HepG2 (cell line): ENCODE data around the gene PLOD2. TPM values are rescaled to one million over a fixed set of nuclear protein-coding genes. Genes with fewer than 3 reads are reported as not detected.

ENCODE experiments used
- ATAC-seq: fragments of 200-7000 bp; cut with Tn5 transposase; 3 replicates; pipeline ENCODE4 v1.9.1; 2020; ENCODE audit warnings: mild to moderate bottlenecking, moderate library complexity
- BruUV-seq: library from RNA; stranded (reverse); fragments of 400-500 nt; replicated peaks from 2 replicates; lab custom pipeline; 2021; lab: Mats Ljungman, UMichigan
- CTCF ChIA-PET: fragments of 300-600 bp; formaldehyde crosslinking; extraction: SDS; loops from one replicate; lab custom pipeline; 2021; ENCODE audit warnings: low total read pairs, inconsistent platforms, low intra/inter-chr PET ratio; lab: Yijun Ruan, JAX
- POLR2A ChIA-PET: fragments of 350-600 bp; sonication (Branson Sonifier 250); formaldehyde crosslinking; loops from one replicate; lab custom pipeline; 2020; ENCODE audit warnings: antibody characterized with exemption, inconsistent platforms; lab: Yijun Ruan, JAX
- DNase-seq: peaks from one replicate; pipeline ENCODE4 v3.0.0-alpha.2; 2015; ENCODE audit warnings: low spot score
- FAIRE-seq: peaks from 3 replicates; lab custom pipeline; 2011; peaks lifted over from hg19 to GRCh38; lab: Jason Lieb, UNC
- H2AFZ ChIP-seq: one replicate; pipeline ENCODE4 v1.6.1; 2011; ENCODE audit warnings: low read length, inconsistent platforms
- H3K27ac ChIP-seq: fragments of 300-600 bp; 3 replicates; pipeline ENCODE4 v1.8.0; 2011; ENCODE audit warnings: mixed run types, mild to moderate bottlenecking, mixed read lengths, low read length, inconsistent platforms; ENCODE audit not compliant: insufficient read depth; ENCODE audit errors: extremely low read length
- H3K27me3 ChIP-seq, 2 experiments: fragments of 200-600 bp in 1 of 2; 2 replicates in 1 of 2; 3 replicates in 1 of 2; pipeline versions ENCODE4 v1.6.0 to v1.8.0; 2011; ENCODE audit warnings: low read length in 2 of 2, mild to moderate bottlenecking in 2 of 2, moderate library complexity in 2 of 2, inconsistent platforms in 1 of 2; ENCODE audit not compliant: insufficient read depth in 2 of 2, control insufficient read depth in 1 of 2
- H3K36me3 ChIP-seq, 2 experiments: fragments of 200-600 bp in 1 of 2; replicated peaks in 1 of 2; 2 replicates in 1 of 2; 3 replicates in 1 of 2; pipeline versions ENCODE4 v1.5.1 to v1.8.0; 2011; ENCODE audit warnings: low read length in 2 of 2, inconsistent platforms in 1 of 2; ENCODE audit not compliant: insufficient read depth in 2 of 2, control insufficient read depth in 1 of 2
- H3K4me1 ChIP-seq: 2 replicates; pipeline ENCODE4 v1.5.1; 2012; ENCODE audit warnings: low read length, inconsistent platforms; ENCODE audit not compliant: insufficient read depth
- H3K4me2 ChIP-seq: 2 replicates; pipeline ENCODE4 v1.6.0; 2011; ENCODE audit warnings: low read depth, low read length, inconsistent platforms
- H3K4me3 ChIP-seq, 3 experiments: fragments of 200-600 bp in 1 of 3; sonication (generic), shearing (Covaris generic) in 1 of 3; replicated peaks in 1 of 3; 2 replicates each; pipeline ENCODE4 v1.5.1; 2011 to 2016; ENCODE audit warnings: low read length in 3 of 3, inconsistent platforms in 2 of 3, low read depth in 2 of 3, mild to moderate bottlenecking in 2 of 3, control low read depth in 1 of 3, mixed read lengths in 1 of 3; ENCODE audit not compliant: insufficient read depth in 1 of 3
- H3K79me2 ChIP-seq: one replicate; pipeline ENCODE4 v1.6.1; 2011; ENCODE audit warnings: low read length, inconsistent platforms; ENCODE audit not compliant: insufficient read depth
- H3K9ac ChIP-seq: 2 replicates; pipeline ENCODE4 v1.6.0; 2011; ENCODE audit warnings: mild to moderate bottlenecking, low read depth, low read length, inconsistent platforms; ENCODE audit not compliant: insufficient read depth
- H3K9me3 ChIP-seq: 2 replicates; pipeline ENCODE4 v1.5.1; 2012; ENCODE audit warnings: mild to moderate bottlenecking, low read length
- H4K20me1 ChIP-seq: 2 replicates; pipeline ENCODE4 v1.6.0; 2011; ENCODE audit warnings: inconsistent platforms, mild to moderate bottlenecking, low read length, moderate library complexity; ENCODE audit not compliant: insufficient read depth
- BRF2 ChIP-seq: sonication (generic); formaldehyde crosslinking; IDR thresholded peaks from 2 replicates; pipeline ENCODE4 v1.8.1; 2022; ENCODE audit warnings: mild to moderate bottlenecking, missing genetic modification reagents
- ZNF18 ChIP-seq: sonication (generic); formaldehyde crosslinking; IDR thresholded peaks from 2 replicates; pipeline ENCODE4 v1.8.0; 2022; ENCODE audit warnings: mild to moderate bottlenecking, missing genetic modification reagents; ENCODE audit not compliant: insufficient replicate concordance
- ZNF256 ChIP-seq: sonication (generic); formaldehyde crosslinking; conservative IDR thresholded peaks from 2 replicates; pipeline ENCODE4 v1.4.0; 2020; ENCODE audit warnings: missing genetic modification reagents
- ZNF317 ChIP-seq: sonication (generic); formaldehyde crosslinking; IDR thresholded peaks from 2 replicates; pipeline ENCODE4 v1.5.0; 2020; ENCODE audit warnings: mild to moderate bottlenecking, missing genetic modification reagents
- ZNF496 ChIP-seq: sonication (generic); formaldehyde crosslinking; IDR thresholded peaks from 2 replicates; pipeline ENCODE4 v1.8.1; 2023; ENCODE audit warnings: mild to moderate bottlenecking, moderate library complexity, missing genetic modification reagents; ENCODE audit not compliant: insufficient replicate concordance
- ZNF792 ChIP-seq: IDR thresholded peaks from 2 replicates; pipeline ENCODE4 v1.6.1; 2016
- ZNF879 ChIP-seq: sonication (generic); formaldehyde crosslinking; IDR thresholded peaks from 2 replicates; pipeline ENCODE4 v1.8.1; 2023; ENCODE audit warnings: missing genetic modification reagents
- ZSCAN31 ChIP-seq: sonication (generic); formaldehyde crosslinking; IDR thresholded peaks from 2 replicates; pipeline ENCODE4 v1.5.0; 2020; ENCODE audit warnings: low read depth, mild to moderate bottlenecking, missing genetic modification reagents
- whole genome bisulfite sequencing: methylation state at CpG from one replicate; pipeline ENCODE4 v1.1.6; 2017; ENCODE audit warnings: low lambda C conversion rate; 5-methylcytosine and 5-hydroxymethylcytosine counted together
- in situ Hi-C: cut with HindIII; loops from 2 replicates; pipeline ENCODE4 v1.10.0; 2017; ENCODE audit warnings: low pct_unique_long_range_greater_than_20kb; ENCODE audit not compliant: extremely low pct_ligation_motif_present
- intact Hi-C: fragments of 100-400 bp; cut with micrococcal nuclease; formaldehyde crosslinking; loops from one replicate; pipeline ENCODE4 v1.10.0; 2022; ENCODE audit not compliant: unreplicated experiment
- polyA plus RNA-seq, 8 experiments: library from polyadenylated mRNA; depleted of rRNA in 3 of 8; stranded (reverse) in 7 of 8; unstranded in 1 of 8; fragments of >200 nt; fragmentation: Illumina TruSeq in 4 of 8; extraction: Trizol in 4 of 8; gene quantifications; 2 replicates each; pipeline versions ENCODE4 v1.2.1 to v1.2.3, GENCODE V29; 2011 to 2016; ENCODE audit warnings: low read depth in 4 of 8, missing spikeins in 1 of 8, mixed read lengths in 1 of 8; ENCODE audit not compliant: insufficient read depth in 1 of 8
- total RNA-seq, 5 experiments: library from RNA; depleted of rRNA; stranded (reverse); fragments of >200 nt; fragmentation: Illumina TruSeq; extraction: Trizol; gene quantifications; 2 replicates each; pipeline ENCODE4 v1.2.3, GENCODE V29; 2016; ENCODE audit warnings: low read depth in 1 of 5

The PLOD2 gene
- total and polyA plus RNA-seq, 2 of the 13 experiments (the other 11 are each of a cell fraction or from before 2014, with no cell fraction given) = 107 to 161 TPM

DNA sequence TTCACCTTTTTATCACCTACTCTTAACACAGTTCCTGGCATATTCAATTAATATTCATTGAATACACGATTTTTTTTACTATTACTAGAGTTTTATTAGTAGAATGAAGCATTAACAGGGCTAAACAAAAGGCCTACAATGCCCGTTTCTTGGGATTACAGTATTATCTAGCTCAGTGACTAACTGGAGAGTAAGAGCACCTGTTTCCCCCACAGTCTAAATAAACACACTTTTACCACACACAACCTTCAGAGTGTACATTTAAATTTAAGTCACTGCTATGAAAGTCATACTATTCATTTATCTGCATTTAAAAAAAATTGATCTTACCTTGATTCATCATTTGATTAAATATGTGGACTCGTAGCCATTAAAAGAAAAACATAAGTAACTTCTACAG, 74.8 kb downstream of the PLOD2 start:
- ChIA-PET CTCF (no interaction called here), POLR2A (no interaction called here)
- H3K4me2 ChIP-seq = no peak overlapping the region
- no peak for FAIRE-seq
- H3K9me3 ChIP-seq = no peaks in the 10 kb centered on the region
- H3K4me3 ChIP-seq = no peak overlapping the region
- ATAC-seq = no peak
- TF ChIP-seq ZNF256 = no peak
- TF ChIP-seq ZNF18 (CRISPR knock-in tag) = no peak
- TF ChIP-seq ZNF879 (CRISPR knock-in tag) = no peak
- TF ChIP-seq ZSCAN31 (CRISPR knock-in tag) = no peak
- no peak for TF ChIP-seq BRF2
- no peak for TF ChIP-seq ZNF317 (CRISPR knock-in tag)
- TF ChIP-seq ZNF792 (CRISPR knock-in tag) = no peak
- no peak for TF ChIP-seq ZNF496 (CRISPR knock-in tag)
- H3K27me3 ChIP-seq = no peaks in the 10 kb centered on the region
- intact Hi-C loops = no loop called here
- H3K36me3 ChIP-seq = peaks cover 2 to 35% of the 10 kb centered on the region in 2 experiments; a peak in 3 of 5 replicates
- H3K27ac ChIP-seq = no peak overlapping the region
- peaks cover 3% of the 10 kb centered on the region for H3K79me2 ChIP-seq
- H2AFZ ChIP-seq = no peak overlapping the region
- in situ Hi-C loops = no loop called here
- WGBS = 78% methylated on average over 3 of the region's 3 CpGs
- H3K4me1 ChIP-seq = peaks cover 5% of the 10 kb centered on the region
- DNase-seq = no peak
- BruUV-seq = no TSS peak
- H4K20me1 ChIP-seq = peaks cover 9% of the 10 kb centered on the region
- H3K9ac ChIP-seq = no peak overlapping the region
